H54 (cell line): ENCODE data around the gene FRRS1L.

ENCODE experiments used
- DNase-seq: peaks from one replicate; pipeline ENCODE4 v3.0.0; 2011; ENCODE audit warnings: low spot score, mixed read lengths; ENCODE audit not compliant: insufficient read length
- FAIRE-seq: peaks from 3 replicates; lab custom pipeline; 2011; peaks lifted over from hg19 to GRCh38; lab: Jason Lieb, UNC
- POLR2A ChIP-seq: IDR thresholded peaks from 2 replicates; pipeline ENCODE4 v1.6.1; 2011; ENCODE audit warnings: low read depth, mild to moderate bottlenecking, low read length

Gene FRRS1L

DNA sequence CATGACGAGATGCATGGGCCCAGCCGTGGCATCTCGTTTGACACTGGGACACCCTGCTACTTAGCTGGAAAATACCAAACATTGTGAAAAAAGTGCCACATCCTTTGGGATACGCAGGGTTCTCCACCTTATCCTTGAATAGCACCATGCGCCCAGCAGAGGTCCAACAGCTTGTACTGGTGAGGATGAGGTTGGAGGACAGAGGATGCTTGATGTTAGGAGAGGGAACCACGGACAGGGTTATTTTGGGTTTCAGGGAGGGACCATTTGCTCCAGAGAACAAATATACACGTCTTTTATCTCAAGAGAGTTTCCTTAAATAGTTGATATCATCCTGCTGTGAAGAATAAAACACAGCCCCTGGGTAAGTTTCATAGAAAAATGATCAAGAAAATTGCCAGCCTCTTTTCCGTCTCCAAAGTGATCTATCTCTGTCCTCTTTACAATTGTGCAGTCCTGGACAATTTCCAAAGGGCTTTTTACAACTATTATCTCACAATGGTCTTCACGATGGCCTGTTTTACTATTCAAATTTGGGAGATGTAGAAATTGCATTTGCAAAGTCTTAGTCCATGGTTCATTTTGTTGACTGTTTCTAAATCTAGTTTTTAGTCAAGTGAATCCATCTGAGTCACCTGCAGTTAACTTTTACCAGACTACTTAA is 19.9 kb upstream of the FRRS1L start:
- no peak for TF ChIP-seq POLR2A
- FAIRE-seq, result no peak

GRCh38 chr9:109182940-109183798 is 16.1 kb upstream of the FRRS1L start:
- no peak for TF ChIP-seq POLR2A
- FAIRE-seq (peak; percentile 52), DNase-seq (peak; percentile 68)

More for the DNA sequence above, 19.9 kb upstream of the FRRS1L start:
- no peak for DNase-seq

DNA sequence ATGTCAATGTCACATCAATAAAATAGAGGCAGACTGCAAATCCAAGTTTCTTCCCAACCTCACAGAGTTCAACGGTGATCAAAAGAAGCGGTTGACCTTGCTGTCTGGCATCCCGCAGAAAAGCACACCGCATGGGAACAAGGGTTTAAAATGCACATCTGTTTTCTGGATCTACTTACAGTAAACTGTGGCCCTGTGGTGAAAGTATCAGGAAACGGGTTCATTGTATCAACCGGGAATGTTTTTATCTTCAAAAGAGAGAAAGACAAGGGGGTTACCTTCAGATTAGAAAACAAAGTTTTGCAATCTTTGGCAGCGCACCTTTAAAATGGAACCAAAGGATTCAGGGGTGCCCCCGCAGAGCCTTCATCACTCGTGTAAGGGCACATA is 15.5 kb upstream of the FRRS1L start:
- TF ChIP-seq POLR2A, result no peak
- FAIRE-seq, result no peak
- no peak for DNase-seq

- no peak for TF ChIP-seq POLR2A
- DNase-seq (no peak), FAIRE-seq (no peak)
Measured at GRCh38 chr9:109181284-109181683, 14.2 kb upstream of the FRRS1L start.

GRCh38 chr9:109179801-109180523 is 12.9 kb upstream of the FRRS1L start:
- DNase-seq, result no peak
- FAIRE-seq, result no peak
- no peak for TF ChIP-seq POLR2A

DNA sequence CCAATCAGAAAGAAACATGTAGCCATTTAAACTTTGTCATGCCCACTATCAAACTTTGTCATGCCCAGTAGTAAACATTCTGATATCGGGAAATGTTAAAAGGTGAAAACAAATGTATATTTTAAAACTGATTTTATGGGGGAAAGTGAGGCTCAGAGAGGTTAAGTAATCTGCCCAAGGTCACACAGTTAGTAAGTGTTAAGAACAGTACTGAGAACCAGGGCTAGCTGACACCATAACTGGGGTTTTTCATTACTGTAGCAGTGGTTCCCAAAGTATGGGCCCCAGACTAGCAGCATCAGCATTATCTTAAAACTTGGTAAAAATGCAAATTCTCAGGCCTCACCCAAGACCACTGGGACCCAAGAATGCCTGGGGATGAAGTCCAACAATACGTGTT is 9.9 kb upstream of the FRRS1L start:
- no peak for TF ChIP-seq POLR2A
- FAIRE-seq (no peak), DNase-seq (no peak)

DNA sequence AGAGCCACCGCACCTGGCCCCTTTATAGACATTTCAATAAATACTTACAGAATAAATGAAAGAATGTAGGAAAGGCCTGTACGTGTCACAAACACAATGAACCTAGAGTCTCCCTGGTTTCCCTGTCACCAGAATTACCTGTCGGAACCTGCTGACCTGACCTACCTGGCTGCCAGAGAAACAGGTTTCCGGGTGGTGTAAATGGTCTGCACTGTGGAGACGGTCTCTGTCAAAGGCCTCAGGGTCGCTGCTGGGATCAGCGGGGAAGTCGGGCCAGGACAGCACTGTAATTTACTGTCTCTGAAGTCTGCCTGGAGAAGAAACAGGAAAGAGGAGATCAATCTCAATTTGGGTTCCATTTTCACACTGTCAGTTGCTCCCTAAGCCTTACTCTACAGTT is 9.3 kb upstream of the FRRS1L start:
- TF ChIP-seq POLR2A, result no peak

DNA sequence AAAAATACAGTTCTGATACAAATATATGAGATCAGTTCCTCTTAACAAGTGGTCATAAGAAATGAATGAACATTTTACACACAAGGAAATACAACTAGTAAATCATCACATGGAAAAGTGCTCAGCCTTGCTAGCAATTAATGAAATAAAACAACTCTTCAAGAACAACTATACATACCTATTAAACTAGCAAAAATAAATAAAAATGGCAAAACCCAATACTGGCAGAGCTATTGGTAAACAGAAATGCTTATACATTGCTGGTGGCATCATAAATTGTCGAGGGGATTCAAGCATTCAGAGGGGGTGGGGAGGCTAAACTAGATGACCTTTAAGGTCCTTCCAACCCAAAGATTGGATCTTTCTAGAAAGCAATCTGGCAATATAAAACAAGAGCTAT is 5.9 kb upstream of the FRRS1L start:
- TF ChIP-seq POLR2A, result no peak
- DNase-seq (no peak), FAIRE-seq (no peak)

More for the DNA sequence above, 9.3 kb upstream of the FRRS1L start:
- DNase-seq (no peak), FAIRE-seq (no peak)

- DNase-seq (peak; percentile 72), FAIRE-seq (peak; percentile 87)
- no peak for TF ChIP-seq POLR2A
Measured at GRCh38 chr9:109171926-109172325, 4.9 kb upstream of the FRRS1L start.

- DNase-seq, result no peak
- no peak for FAIRE-seq
- no peak for TF ChIP-seq POLR2A
Measured at GRCh38 chr9:109168170-109168569, 1.1 kb upstream of the FRRS1L start.

GRCh38 chr9:109167716-109168115 is 667 bp upstream of the FRRS1L start:
- DNase-seq (no peak), FAIRE-seq (no peak)
- no peak for TF ChIP-seq POLR2A

GRCh38 chr9:109166171-109166770 is 778 bp downstream of the FRRS1L start:
- no peak for TF ChIP-seq POLR2A
- FAIRE-seq (no peak), DNase-seq (no peak)

GRCh38 chr9:109164042-109164441 is 3.0 kb downstream of the FRRS1L start:
- no peak for TF ChIP-seq POLR2A
- no peak for FAIRE-seq
- DNase-seq, result no peak

DNA sequence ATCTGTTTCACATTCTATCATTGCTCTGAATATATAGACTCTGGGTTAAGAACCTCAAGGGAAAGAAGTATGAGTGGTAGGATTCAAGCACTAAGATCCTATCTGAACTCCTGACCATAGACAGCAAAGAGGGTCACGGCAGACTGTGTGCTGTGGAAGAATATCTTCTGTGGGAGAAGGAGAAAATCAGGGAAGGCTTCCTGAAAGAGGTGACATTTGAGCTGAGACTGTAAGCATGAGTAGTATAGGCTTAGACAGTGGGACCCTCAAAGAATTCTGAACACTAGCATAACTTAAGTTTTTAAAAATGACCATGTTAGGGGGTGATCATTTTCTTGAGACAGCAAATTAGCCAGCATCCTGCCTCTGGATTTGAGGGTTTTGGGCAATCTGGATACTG is 3.9 kb downstream of the FRRS1L start:
- FAIRE-seq, result no peak

More for the DNA sequence above, 3.9 kb downstream of the FRRS1L start:
- TF ChIP-seq POLR2A, result no peak
- DNase-seq, result no peak
